Suppressor macrophage treated with lipopolysaccharide for 4 hours (primary cell): ENCODE data around the gene POLR1A.

Source experiments
- DNase-seq: peaks from one replicate; pipeline ENCODE4 v3.0.0-alpha.2; 2020

Gene POLR1A

GRCh38 chr2:86056590-86057331, 48.9 kb downstream of the POLR1A start:
- DNase-seq = no peak

DNA sequence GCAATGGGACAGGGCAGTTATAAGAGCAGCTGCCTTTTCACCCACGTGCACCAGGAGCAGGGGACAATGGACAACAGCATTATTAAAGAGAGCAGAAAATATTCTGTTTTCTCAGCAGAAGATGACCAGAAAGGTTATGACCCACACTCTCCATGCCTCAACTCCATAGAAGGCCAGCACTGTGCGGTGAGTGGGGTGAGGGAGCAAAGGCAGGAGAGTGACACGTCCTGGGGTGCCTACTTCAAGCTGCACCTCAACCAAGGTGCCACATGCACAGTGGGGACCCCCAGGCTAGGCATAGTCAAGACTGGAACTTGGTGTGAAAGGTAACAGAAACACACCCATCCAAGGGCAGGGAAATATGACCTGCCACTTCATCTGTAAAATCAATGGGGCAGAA, 50.4 kb downstream of the POLR1A start:
- DNase-seq = no peak

- no peak for DNase-seq
These were observed 51.1 kb downstream of the POLR1A start for GRCh38 chr2:86054535-86055082.

GRCh38 chr2:86053166-86053565, 52.5 kb downstream of the POLR1A start:
- no peak for DNase-seq

GRCh38 chr2:86052676-86053075, 53.0 kb downstream of the POLR1A start:
- no peak for DNase-seq

GRCh38 chr2:86052265-86052664, 53.4 kb downstream of the POLR1A start:
- DNase-seq = no peak

GRCh38 chr2:86050301-86050700, 55.4 kb downstream of the POLR1A start:
- DNase-seq = no peak

DNA sequence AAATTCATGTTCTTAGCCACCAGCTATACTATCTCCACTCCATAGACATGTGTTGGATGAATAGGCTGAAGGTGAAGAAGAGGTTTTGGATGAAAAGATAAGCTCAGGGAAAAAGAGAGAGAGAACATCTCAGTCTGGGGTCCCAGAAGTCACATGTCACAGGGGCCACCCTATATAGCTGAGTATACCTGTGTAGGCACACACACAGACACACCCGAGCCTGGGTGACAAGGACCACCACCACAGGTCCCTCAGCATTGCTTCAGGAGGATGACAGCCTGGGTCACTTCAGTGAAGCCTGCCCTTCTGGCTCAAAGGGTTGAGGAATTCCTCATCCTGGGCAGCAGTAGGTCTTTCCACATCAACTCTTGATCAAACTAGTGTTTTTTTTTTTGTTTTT, 56.2 kb downstream of the POLR1A start:
- DNase-seq = no peak

- no peak for DNase-seq
These were observed 56.8 kb downstream of the POLR1A start for GRCh38 chr2:86048888-86049287.

- DNase-seq = no peak
These were observed 57.3 kb downstream of the POLR1A start for GRCh38 chr2:86048383-86048701.

GRCh38 chr2:86047575-86048382, 57.9 kb downstream of the POLR1A start:
- no peak for DNase-seq

GRCh38 chr2:86045541-86045940, 60.1 kb downstream of the POLR1A start:
- no peak for DNase-seq

DNA sequence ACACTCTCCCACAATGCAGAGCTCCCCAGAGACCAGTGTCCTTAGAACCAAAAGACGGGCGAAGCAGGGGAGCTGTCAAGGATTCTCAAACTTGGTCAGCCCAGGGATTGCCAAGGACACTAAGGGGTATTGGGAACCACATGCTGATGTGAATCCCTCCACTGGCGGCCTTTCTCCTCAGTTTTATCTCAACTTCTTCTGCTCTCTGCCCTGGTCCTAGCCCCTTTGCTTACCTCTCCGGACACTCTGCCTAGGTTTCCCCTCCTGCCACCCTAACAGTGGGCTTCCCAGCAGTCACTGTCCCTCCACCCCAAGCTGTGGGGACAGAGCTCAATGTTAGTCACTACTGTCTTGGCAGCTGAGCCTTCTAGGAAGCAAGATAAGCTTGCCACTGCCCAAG, 61.1 kb downstream of the POLR1A start:
- no peak for DNase-seq

- no peak for DNase-seq
These were observed 61.6 kb downstream of the POLR1A start for GRCh38 chr2:86044045-86044444.

- no peak for DNase-seq
These were observed 63.2 kb downstream of the POLR1A start for GRCh38 chr2:86042256-86043168.

DNA sequence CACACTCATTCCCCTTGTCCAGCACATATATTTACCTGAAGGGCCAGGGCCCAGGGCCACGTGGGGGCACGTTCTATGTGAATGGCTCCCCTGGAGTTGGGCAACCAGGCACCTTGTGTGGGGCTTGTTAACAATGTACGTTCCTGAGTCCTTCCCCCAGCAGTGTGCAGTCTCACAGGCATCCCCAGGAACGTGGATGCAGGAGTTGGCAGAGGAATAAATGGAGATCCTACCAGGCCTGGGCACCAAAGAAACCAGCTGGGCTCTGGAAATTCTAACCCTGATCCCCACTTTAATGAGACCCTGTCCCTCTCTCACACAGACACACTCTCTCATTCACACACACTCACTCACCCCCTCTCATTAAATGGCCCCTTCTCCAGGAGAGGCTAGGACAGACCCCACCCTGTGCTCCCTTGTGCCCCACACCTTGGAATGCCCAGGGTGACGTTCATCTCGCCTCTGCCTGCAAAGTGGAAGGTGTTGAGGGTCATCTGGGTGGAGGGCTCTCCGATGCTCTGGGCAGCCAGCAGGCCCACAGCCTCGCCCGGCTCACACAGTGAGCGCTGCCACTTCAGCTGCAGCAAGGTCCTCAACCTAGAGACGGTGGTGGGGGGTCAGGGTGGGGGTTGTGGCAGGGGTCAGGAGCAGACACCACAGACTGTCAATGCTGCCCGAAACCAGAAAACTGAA, 65.6 kb downstream of the POLR1A start:
- DNase-seq = no peak

DNA sequence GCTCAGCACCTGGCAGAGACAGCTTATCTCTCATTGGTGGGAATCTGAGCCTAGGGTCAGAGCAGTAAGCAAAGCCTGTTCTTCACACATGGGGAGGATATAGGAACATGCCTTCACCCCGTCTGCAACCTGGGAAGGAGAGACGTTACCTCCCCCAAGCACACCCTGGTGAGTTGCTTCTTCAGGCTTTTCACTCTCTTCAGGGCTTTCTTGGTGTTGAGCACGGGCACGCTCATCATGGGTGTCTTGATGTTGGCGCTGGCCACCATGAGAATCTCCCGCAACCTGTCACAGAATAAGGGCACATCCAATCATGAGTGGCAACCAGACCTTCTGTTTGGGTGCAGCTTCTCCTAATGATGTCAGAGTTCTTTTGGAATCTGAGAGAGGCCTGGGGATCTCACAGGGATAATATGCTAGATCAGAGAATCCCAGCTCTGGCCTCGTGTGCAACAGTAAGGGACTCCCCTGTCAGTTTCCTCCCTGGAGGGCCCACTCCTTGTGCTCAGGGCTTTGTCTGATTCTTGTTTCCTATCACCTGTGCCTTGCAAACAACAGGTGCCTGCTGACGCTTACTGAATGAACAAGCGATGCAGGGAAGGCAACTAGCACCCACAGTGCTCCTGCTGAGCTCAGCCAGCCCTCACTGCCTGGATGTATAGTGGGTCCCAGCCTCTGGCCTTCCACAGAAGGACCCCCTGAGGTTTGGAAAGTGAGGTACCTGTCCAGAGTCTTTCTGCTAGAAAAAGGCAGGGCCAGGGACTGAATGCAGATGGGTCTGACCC, 66.3 kb downstream of the POLR1A start:
- DNase-seq = no peak

GRCh38 chr2:86038291-86039081, 67.2 kb downstream of the POLR1A start:
- DNase-seq = peak; percentile 82

DNA sequence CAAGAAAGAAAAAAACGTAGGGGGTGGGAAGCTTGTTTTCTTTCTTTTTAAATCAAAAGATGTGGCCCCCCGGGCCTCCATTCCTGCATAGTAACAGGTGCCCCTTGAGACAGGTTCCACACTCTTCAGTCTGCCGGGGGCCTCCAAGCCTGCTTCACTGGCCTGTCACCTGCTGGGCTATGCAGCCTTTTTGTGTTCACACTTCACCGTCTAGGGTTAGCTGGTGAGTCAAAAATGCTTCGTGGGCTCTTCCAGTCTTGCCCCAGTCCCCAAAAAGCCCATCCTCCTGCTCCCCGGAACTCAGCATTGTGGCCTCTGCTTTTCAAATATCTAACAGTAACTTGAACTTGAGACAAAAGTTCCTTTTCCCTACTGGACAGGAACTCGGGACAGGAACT, 67.9 kb downstream of the POLR1A start:
- DNase-seq = no peak

DNA sequence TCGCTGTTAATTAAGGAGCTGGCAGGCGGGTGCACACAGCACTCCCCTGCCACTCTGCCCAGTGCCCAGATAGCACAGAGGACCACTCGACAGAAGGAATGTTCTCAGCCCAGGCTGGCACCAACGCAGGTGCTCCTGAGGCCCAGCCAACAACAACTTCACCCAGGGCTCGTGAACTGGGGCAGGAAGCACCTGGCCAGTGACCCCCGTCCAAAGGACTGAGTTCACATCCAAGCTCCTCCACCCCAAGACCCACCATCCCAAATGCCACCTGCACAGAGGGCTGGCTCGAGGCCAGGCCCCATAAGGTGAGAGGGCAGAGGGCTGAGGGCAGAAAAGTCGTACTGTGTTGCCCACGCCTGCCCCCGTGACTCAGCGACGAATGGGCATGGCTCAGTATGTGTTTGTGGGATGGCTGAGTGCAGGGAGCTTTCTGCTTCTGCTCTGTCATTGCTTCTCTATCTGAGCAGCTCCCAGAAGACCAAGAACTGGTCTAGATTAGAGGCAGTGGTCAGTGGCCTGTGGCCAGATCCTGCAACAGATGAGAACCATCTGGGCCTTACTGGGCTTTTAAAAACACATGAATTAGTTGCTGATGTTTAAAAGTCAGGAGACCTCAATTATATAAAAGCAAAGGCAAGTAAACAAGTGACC, 68.4 kb downstream of the POLR1A start:
- DNase-seq = peak; percentile 82
